ENCODE measurements around the gene IYD. TPM values are rescaled to one million over a fixed set of nuclear protein-coding genes. Genes with fewer than 3 reads are reported as not detected.
A peak's percentile ranks its signal among the peaks of the same experiment; 100 is the strongest.

The IYD gene, protein sequence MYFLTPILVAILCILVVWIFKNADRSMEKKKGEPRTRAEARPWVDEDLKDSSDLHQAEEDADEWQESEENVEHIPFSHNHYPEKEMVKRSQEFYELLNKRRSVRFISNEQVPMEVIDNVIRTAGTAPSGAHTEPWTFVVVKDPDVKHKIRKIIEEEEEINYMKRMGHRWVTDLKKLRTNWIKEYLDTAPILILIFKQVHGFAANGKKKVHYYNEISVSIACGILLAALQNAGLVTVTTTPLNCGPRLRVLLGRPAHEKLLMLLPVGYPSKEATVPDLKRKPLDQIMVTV
- total RNA-seq: 1.2 TPM
- long read RNA-seq: 0 reads

DNA sequence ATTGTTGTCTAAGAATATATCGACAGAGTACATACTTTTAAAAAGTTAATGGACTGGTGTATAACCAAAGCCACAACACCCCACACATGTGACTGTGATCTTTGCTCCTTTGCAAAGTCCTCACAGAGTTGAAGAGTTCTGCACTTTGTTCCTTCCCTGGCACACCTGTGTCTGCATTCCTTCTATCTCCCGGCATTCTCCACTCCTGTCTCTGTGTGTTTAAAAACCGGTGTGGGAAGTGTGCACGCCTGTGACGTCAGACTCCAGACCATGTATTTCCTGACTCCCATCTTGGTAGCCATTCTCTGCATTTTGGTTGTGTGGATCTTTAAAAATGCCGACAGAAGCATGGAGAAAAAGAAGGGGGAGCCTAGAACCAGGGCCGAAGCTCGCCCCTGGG is at the start of gene IYD:
IYD (plus strand) TSS at position 251 of the 400 bp plus-strand sequence; CDS start at position 271, 20 bp downstream.
- H3K9me3 ChIP-seq: no peaks in the 10 kb centered on the region
- H3K4me1 ChIP-seq: no peaks in the 10 kb centered on the region
- no peaks in the 10 kb centered on the region for H3K27me3 ChIP-seq
- ATAC-seq: peak; percentile 76
- H3K36me3 ChIP-seq: no peaks in the 10 kb centered on the region
- H3K27ac ChIP-seq: no peak within 1 kb of the TSS
- no peak for DNase-seq
- intact Hi-C loops (cut with DNase I): no loop called here
- TF ChIP-seq, protein P1, sequence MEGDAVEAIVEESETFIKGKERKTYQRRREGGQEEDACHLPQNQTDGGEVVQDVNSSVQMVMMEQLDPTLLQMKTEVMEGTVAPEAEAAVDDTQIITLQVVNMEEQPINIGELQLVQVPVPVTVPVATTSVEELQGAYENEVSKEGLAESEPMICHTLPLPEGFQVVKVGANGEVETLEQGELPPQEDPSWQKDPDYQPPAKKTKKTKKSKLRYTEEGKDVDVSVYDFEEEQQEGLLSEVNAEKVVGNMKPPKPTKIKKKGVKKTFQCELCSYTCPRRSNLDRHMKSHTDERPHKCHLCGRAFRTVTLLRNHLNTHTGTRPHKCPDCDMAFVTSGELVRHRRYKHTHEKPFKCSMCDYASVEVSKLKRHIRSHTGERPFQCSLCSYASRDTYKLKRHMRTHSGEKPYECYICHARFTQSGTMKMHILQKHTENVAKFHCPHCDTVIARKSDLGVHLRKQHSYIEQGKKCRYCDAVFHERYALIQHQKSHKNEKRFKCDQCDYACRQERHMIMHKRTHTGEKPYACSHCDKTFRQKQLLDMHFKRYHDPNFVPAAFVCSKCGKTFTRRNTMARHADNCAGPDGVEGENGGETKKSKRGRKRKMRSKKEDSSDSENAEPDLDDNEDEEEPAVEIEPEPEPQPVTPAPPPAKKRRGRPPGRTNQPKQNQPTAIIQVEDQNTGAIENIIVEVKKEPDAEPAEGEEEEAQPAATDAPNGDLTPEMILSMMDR (IDR thresholded peaks at IDR 0.05): no peak
- no peak within 1 kb of the TSS for H3K4me3 ChIP-seq

DNA sequence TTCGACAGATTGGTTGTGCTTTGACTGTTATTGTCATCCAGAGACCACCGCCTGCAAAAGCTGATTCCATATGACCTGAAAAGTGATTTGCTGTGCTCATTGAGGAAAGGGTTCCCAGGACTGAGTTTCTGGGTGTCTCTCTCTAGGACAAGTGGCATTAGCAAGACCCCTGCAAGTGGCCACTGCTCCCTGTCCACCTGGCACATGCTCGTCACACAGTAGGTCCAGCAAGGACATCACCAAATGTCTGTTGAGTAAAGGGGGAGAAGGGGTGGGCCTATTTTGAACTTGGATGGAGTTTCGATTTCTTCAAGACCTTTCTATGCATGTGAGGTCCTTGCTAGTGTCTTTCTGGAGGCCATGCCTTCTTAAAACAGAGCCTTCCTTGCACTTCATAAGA is 48.9 kb upstream of the IYD start:
- no peaks in the 10 kb centered on the region for H3K9me3 ChIP-seq
- no peak overlapping the region for H3K4me3 ChIP-seq
- intact Hi-C loops (cut with DNase I): no loop called here
- H3K4me1 ChIP-seq: peaks cover 11% of the 10 kb centered on the region
- H3K27ac ChIP-seq: no peak overlapping the region
- H3K27me3 ChIP-seq: no peaks in the 10 kb centered on the region
- DNase-seq: no peak
- ATAC-seq: no peak
- TF ChIP-seq, protein P1 (IDR thresholded peaks at IDR 0.05): no peak
- H3K36me3 ChIP-seq: no peaks in the 10 kb centered on the region

DNA sequence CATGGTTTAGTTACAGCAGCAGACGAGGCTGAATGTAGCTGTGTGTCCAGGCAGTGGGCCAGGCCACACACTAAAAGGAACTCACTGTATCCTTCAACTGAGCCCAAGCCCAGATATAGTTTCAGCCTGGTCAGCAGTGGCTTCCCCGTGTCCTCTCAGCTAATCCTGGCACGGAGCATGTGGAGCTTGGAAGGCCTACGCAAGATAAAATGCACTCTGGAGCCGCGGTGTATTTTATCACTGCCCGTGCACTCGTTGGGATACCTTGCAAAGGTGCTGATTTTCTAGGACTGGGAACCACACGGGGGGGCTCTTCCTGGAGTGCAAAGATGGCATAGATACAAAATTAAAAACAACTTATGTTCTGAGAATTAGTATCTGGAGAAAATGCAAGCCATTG is 48.4 kb upstream of the IYD start:
- DNase-seq (no peak), ATAC-seq (peak; percentile 50)
- H3K9me3 ChIP-seq: no peaks in the 10 kb centered on the region
- H3K4me1 ChIP-seq: peaks cover 11% of the 10 kb centered on the region
- no peak overlapping the region for H3K4me3 ChIP-seq
- H3K36me3 ChIP-seq: no peaks in the 10 kb centered on the region
- intact Hi-C loops (cut with DNase I): no loop called here
- H3K27me3 ChIP-seq: no peaks in the 10 kb centered on the region
- TF ChIP-seq, protein P1 (IDR thresholded peaks at IDR 0.05): no peak
- no peak overlapping the region for H3K27ac ChIP-seq

DNA sequence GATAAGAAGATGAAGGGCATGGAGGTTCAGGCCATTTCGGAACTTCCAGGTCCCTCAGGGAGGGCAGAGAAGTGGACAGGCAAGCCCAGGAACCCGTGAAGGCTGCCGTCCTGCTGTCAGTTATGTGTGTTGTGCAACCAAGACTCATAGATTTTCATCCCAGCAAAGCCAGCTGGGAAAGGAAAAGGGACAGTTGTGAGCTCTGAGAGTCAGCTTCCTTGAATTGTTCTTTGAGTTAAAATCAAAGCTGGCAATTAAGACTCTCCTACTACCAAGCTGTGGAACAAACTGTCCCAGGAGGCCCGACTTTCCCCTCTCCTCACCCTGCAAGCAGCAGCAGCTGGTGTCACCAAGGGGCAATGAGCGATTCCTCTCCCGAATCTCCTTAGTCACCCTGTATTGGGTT is 46.3 kb upstream of the IYD start:
- TF ChIP-seq, protein P1 (IDR thresholded peaks at IDR 0.05): no peak
- Histone ChIP-seq H3K27ac (peak overlapping the region; percentile 49), H3K4me3 (no peak overlapping the region), H3K36me3 (no peaks in the 10 kb centered on the region), H3K4me1 (peaks cover 11% of the 10 kb centered on the region), H3K27me3 (no peaks in the 10 kb centered on the region), H3K9me3 (no peaks in the 10 kb centered on the region)
- intact Hi-C loops (cut with DNase I): no loop called here
- DNase-seq (no peak), ATAC-seq (peak; percentile 42)

DNA sequence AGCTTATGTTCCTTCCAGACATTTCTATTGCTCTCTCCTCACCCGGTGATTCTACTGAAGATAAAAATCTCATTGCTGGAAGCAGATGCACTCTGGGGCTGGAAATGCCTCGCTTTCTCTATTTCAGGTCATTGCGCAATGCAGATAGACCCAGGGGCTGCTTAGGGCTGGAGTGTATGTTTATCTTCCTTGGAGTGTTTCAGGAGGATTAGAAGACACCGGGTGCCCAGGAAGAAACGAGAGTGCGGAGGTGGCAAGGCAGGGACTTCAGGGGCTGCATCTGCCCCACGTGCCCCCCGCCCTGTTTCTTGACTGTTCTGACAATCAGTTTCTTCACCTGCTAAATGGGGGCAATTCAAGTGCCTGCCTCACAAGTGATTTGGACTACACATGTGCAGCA is 45.6 kb upstream of the IYD start:
- TF ChIP-seq, protein P1 (IDR thresholded peaks at IDR 0.05): no peak
- ATAC-seq: no peak
- Histone ChIP-seq H3K27ac (peak overlapping the region; percentile 49), H3K4me3 (no peak overlapping the region), H3K36me3 (no peaks in the 10 kb centered on the region), H3K9me3 (no peaks in the 10 kb centered on the region), H3K27me3 (no peaks in the 10 kb centered on the region), H3K4me1 (peaks cover 11% of the 10 kb centered on the region)
- DNase-seq: no peak
- intact Hi-C loops (cut with DNase I): no loop called here
